Uterus (tissue), 4 donors: Measurements from ENCODE around the gene SLC13A3. TPM values are rescaled to one million over a fixed set of nuclear protein-coding genes. Genes with fewer than 3 reads are reported as not detected.

ENCODE experiments used
- DNase-seq, 2 donors: peaks; one replicate each; pipeline ENCODE4 v3.0.0-alpha.2; 2019 to 2020
- H3K27ac ChIP-seq, 2 donors: fragments of 200-600 bp; sonication (generic); 1 replicate in 1 of 2; 2 replicates in 1 of 2; pipeline ENCODE4 v1.5.1; 2016 to 2018
- H3K27me3 ChIP-seq, 2 donors: fragments of 200-600 bp; sonication (generic); one replicate each; pipeline ENCODE4 v1.5.1; 2018 to 2019; ENCODE audit warnings: control low read depth in 1 of 2
- H3K36me3 ChIP-seq, 2 donors: fragments of 200-600 bp; sonication (generic); one replicate each; pipeline ENCODE4 v1.5.1; 2019; ENCODE audit warnings: control low read depth in 1 of 2
- H3K4me1 ChIP-seq, 2 donors: fragments of 200-600 bp; sonication (generic); one replicate each; pipeline ENCODE4 v1.5.1; 2018 to 2019; ENCODE audit warnings: control low read depth in 1 of 2
- H3K4me3 ChIP-seq, 2 donors: fragments of 200-600 bp; sonication (generic); 1 replicate in 1 of 2; 2 replicates in 1 of 2; pipeline ENCODE4 v1.5.1; 2018 to 2019; ENCODE audit warnings: mild to moderate bottlenecking in 1 of 2
- H3K9me3 ChIP-seq, 2 donors: fragments of 200-600 bp; sonication (generic); one replicate each; pipeline ENCODE4 v1.5.1; 2019; ENCODE audit warnings: control low read depth in 1 of 2
- POLR2A ChIP-seq, 2 donors: fragments of 450-650 bp; IDR thresholded peaks; one replicate each; pipeline ENCODE4 v1.6.1; 2016; ENCODE audit warnings: antibody characterized with exemption in 2 of 2, mild to moderate bottlenecking in 1 of 2, moderate library complexity in 1 of 2
- intact Hi-C: fragments of 100-400 bp; cut with DNase I; formaldehyde crosslinking; loops from one replicate; pipeline ENCODE4 v1.15.1; 2023; ENCODE audit warnings: low total_unique reads
- total RNA-seq, 4 donors: library from RNA; depleted of rRNA in 3 of 4; stranded (reverse); fragments of >200 nt in 3 of 4; gene quantifications; one replicate each; pipeline versions ENCODE4 v1.1.0 to v1.2.4, GENCODE V29; 2014 to 2023
- TF ChIP-seq, protein P1 (sequence below), 4 experiments: fragments of 200-600 bp in 2 of 4; fragments of 450-650 bp in 2 of 4; sonication (generic) in 2 of 4; IDR thresholded peaks; one replicate each; pipeline ENCODE4 v1.5.1; 2016 to 2019; ENCODE audit warnings: antibody characterized with exemption in 4 of 4, mild to moderate bottlenecking in 2 of 4, moderate library complexity in 1 of 4
- donor health status: DM: yes; HTN: yes; CAD: no.

The SLC13A3 gene
- total RNA-seq, 4 donors from 2014 or later, result under 0.01 to 4.2 (median 4.2) TPM; not detected in 1

DNA sequence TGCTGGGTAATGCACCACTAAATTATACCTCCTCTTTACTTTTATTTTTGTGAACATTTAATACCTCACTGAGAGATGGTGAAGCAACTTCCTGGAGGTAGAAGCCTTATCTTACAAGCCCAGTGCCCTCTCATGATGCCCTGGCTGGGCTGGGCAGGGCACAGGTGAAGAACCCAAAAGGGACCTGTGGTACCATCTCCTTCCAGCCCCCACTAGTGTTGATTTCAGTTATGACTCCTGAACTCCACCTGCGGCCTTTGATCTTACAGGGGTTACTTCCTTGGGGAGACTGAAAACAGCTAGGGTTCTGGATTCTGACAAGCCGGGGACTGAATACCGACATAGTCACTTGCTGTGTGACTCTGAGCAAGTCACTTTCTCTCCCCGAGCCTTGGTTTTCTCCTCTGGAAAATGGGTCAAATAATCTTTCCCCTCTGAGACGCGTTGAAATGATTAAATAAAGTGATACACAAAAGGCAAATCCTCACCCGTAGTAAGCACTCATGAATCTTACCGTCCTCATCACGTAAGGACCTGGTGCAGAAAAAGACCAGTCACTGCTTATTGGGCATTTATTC lies 1.2 kb downstream of the SLC13A3 start:
- no peaks in the 10 kb centered on the region for H3K9me3 ChIP-seq
- TF ChIP-seq, protein P1, sequence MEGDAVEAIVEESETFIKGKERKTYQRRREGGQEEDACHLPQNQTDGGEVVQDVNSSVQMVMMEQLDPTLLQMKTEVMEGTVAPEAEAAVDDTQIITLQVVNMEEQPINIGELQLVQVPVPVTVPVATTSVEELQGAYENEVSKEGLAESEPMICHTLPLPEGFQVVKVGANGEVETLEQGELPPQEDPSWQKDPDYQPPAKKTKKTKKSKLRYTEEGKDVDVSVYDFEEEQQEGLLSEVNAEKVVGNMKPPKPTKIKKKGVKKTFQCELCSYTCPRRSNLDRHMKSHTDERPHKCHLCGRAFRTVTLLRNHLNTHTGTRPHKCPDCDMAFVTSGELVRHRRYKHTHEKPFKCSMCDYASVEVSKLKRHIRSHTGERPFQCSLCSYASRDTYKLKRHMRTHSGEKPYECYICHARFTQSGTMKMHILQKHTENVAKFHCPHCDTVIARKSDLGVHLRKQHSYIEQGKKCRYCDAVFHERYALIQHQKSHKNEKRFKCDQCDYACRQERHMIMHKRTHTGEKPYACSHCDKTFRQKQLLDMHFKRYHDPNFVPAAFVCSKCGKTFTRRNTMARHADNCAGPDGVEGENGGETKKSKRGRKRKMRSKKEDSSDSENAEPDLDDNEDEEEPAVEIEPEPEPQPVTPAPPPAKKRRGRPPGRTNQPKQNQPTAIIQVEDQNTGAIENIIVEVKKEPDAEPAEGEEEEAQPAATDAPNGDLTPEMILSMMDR (IDR thresholded peaks at IDR 0.05), result no peak
- TF ChIP-seq POLR2A (IDR thresholded peaks at IDR 0.05), result no peak
- H3K27ac ChIP-seq, result no peak overlapping the region
- DNase-seq, result no peak
- no peak overlapping the region for H3K4me3 ChIP-seq
- H3K36me3 ChIP-seq, result no peaks in the 10 kb centered on the region
- peaks cover 0 to under 1% of the 10 kb centered on the region in 2 donors for H3K27me3 ChIP-seq
- peaks cover 0 to 6% of the 10 kb centered on the region in 2 donors for H3K4me1 ChIP-seq
- intact Hi-C loops, result no loop called here

DNA sequence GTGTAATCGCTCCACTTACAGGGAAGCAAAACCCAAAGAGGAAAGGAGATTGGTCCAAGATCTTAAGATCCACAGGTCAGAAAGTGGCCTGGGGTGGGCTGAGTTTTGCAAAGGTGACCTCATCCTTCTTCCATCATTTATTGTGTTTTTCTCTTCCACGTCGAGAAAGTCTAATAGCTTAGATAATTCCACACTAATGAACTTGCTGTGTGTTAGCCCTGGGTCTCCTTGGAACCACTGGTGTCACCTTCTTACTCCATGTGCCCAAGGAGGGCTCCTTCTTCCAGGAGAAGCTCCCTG lies 1.7 kb downstream of the SLC13A3 start:
- Histone ChIP-seq H3K4me1 (peaks cover 0 to 6% of the 10 kb centered on the region in 2 donors), H3K27me3 (no peaks in the 10 kb centered on the region), H3K4me3 (no peak overlapping the region), H3K9me3 (no peaks in the 10 kb centered on the region), H3K36me3 (no peaks in the 10 kb centered on the region), H3K27ac (no peak overlapping the region)
- no peak for DNase-seq
- TF ChIP-seq POLR2A (IDR thresholded peaks at IDR 0.05), result no peak
- TF ChIP-seq, protein P1 (IDR thresholded peaks at IDR 0.05), result no peak
- intact Hi-C loops, result no loop called here

GRCh38 chr20:46648903-46649649 lies 2.2 kb downstream of the SLC13A3 start:
- H3K27me3 ChIP-seq, result no peaks in the 10 kb centered on the region
- H3K4me1 ChIP-seq, result peaks cover 0 to 6% of the 10 kb centered on the region in 2 donors
- no peak for DNase-seq
- intact Hi-C loops, result no loop called here
- no peak overlapping the region for H3K4me3 ChIP-seq
- no peaks in the 10 kb centered on the region for H3K9me3 ChIP-seq
- H3K36me3 ChIP-seq, result no peaks in the 10 kb centered on the region
- TF ChIP-seq, protein P1 (IDR thresholded peaks at IDR 0.05), result no peak
- no peak for TF ChIP-seq POLR2A (IDR thresholded peaks at IDR 0.05)
- H3K27ac ChIP-seq, result no peak overlapping the region

- no peak for DNase-seq
- no peaks in the 10 kb centered on the region for H3K36me3 ChIP-seq
- intact Hi-C loops, result no loop called here
- no peak overlapping the region for H3K4me3 ChIP-seq
- no peaks in the 10 kb centered on the region for H3K9me3 ChIP-seq
- no peaks in the 10 kb centered on the region for H3K27me3 ChIP-seq
- H3K4me1 ChIP-seq, result peaks cover 0 to 6% of the 10 kb centered on the region in 2 donors
- no peak overlapping the region for H3K27ac ChIP-seq
- TF ChIP-seq, protein P1 (IDR thresholded peaks at IDR 0.05), result no peak
- no peak for TF ChIP-seq POLR2A (IDR thresholded peaks at IDR 0.05)
Observed at GRCh38 chr20:46647469-46647868, 3.8 kb downstream of the SLC13A3 start.

DNA sequence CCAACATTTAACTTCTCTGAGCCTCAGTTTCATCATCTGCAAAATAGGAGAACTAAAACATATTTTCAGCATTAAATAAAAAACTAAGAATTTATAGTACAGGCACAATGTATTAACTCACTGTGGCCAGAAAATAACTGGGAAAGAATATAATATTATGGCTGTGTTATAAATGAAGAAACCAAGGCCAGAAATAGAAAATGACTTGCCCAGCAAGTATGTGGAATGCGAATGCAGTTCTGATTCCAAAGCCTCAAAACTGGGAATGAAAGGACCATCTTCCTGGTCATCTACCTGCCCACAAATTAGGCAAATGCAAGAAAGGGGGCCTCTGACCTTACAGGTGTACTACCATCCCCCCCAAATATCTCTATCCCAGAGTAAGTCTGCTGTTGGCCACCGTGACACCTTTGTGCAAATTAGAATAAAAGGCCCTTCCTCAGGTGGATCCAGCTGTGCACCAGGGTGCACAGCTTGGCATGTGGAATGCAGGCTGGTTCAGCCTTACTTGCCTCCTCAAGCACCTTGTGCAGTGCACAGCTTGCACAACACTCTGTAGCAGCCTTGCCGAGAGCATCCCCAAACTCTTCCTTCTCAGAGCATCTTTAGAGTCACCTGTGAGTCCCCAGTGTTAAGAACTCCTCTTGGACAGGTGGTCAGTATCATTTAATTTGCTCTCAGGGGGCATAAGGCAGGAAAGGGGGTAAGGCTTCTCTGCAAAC lies 4.4 kb downstream of the SLC13A3 start:
- Histone ChIP-seq H3K27ac (no peak overlapping the region), H3K36me3 (no peaks in the 10 kb centered on the region), H3K4me3 (no peak overlapping the region), H3K9me3 (no peaks in the 10 kb centered on the region), H3K4me1 (peaks cover 0 to 6% of the 10 kb centered on the region in 2 donors), H3K27me3 (no peaks in the 10 kb centered on the region)
- intact Hi-C loops, result no loop called here
- TF ChIP-seq, protein P1 (IDR thresholded peaks at IDR 0.05), result no peak
- TF ChIP-seq POLR2A (IDR thresholded peaks at IDR 0.05), result no peak
- no peak for DNase-seq
